Measurements from ENCODE around the gene CCDC194.

Gene CCDC194

DNA sequence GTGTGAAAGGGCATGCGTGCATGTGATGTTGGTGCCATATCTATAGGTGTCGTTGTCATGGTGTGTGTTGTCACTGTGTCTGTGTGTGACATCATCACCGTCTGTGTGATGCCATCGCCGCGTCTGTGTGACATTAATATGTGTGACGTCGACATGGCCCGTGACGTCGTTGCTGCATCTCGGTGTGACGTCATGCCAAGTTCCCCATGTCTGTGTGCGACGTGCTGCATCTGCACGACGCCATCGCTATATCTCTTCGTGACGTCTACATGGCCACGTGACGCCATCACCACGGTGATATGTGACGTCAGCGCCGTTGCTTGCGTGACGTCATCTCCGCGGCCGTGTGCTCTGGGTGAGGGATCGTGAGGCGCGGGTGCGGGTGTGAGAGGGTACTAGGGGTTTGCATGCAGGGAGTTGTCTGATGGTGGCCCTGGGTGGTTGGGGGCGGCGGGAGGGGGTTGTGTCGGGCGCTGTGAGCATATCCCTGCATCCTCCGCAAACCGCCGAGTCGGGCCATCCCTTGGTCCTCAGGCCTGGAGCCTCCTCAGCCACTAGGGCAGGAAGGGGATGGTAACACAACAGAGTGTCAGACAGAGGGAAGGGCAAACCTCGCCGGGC lies 42.1 kb downstream of the CCDC194 start:
- CTCF ChIA-PET, result interaction anchor here (1.0 to 1.7 kb wide), 2 partner anchors 32 to 37 kb away, joined by 3 to 5 read pairs; no protein-coding TSS in a partner anchor
- TF ChIP-seq CTCF (IDR thresholded peaks at IDR 0.05; ENCODE audit: control extremely low read depth, extremely low read depth, low read depth, missing control alignments), result no peak
- no peak for DNase-seq (ENCODE audit: extremely low spot score)
- POLR2A ChIA-PET, result no interaction called here

DNA sequence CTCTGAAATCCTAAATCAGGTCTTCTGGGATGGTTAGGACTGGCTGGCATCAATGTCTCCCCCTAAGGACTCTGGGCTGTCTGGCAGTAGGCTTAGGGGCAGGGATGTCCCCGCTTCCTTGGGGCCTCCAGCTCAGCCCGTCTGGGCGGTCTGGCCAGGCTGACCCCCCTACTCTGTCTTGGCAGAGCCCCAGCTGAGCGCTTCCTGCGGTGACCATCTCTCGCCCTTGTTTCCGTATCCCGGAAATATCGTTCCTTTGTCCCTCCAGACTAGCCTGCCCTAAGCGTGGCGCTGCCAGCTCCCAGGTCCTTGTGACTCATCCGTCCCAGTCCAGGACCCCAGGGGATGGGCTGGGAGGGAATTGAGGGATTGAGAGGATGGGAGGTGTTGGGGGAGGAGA lies 45.3 kb downstream of the CCDC194 start:
- TF ChIP-seq CTCF (IDR thresholded peaks at IDR 0.05; ENCODE audit: control extremely low read depth, extremely low read depth, low read depth, missing control alignments), result no peak
- CTCF ChIA-PET, result interaction anchor here (1.5 to 9.8 kb wide), 5 partner anchors 10 to 39 kb away, joined by 3 to 192 read pairs (median 5); no protein-coding TSS in a partner anchor
- no peak for DNase-seq (ENCODE audit: extremely low spot score)
- POLR2A ChIA-PET, result interaction anchor here (0.6 kb wide), 1 partner anchor 73 kb away, joined by 3 read pairs; no protein-coding TSS in a partner anchor

DNA sequence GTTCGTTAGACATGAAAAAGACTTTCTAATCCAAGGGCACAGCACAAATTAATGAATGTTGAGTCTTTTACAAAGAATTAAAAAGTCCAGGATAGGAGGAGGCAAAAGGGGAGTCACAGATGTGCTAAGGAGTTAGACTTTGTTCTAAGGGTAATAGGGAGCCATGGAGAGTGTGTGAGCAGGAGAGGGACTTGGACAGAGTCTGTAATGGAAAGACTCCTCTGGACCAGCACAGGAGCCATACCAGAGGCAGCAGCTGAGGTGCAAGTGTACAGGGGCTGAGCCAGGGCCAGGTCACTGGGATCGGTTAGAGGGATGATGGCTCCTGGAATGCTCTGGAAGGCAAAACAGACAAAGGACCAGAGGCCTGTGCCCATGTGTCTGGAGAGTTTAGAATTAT lies 46.1 kb downstream of the CCDC194 start:
- no peak for DNase-seq (ENCODE audit: extremely low spot score)
- CTCF ChIA-PET, result interaction anchor here (0.9 to 9.8 kb wide), 11 partner anchors 9 to 46 kb away, joined by 3 to 192 read pairs (median 4); partner anchors contain the start of gene CCDC194
- TF ChIP-seq CTCF (IDR thresholded peaks at IDR 0.05; ENCODE audit: control extremely low read depth, extremely low read depth, low read depth, missing control alignments), result no peak
- POLR2A ChIA-PET, result no interaction called here

DNA sequence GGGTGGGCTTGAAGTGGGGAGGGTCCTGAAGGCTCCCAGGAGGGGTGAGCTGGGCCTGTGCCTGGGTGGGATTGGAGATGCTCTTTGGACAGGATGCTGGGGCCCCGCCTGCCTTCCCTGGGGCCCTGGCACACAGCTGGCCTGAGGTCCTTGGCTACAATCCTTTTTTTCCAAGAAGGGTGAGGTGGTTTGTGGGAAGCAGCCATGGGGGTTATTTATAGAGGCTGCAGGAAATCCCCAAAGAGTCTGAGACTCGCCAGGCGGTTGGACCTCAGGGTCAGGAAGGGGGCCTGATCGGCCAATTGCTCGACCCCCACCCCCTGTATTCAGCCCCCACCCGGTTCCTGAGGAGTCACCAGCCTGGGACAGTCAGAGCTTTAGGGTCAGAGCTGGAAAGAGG lies 46.6 kb downstream of the CCDC194 start:
- POLR2A ChIA-PET, result no interaction called here

GRCh38 chr19:17346109-17346671 lies 47.8 kb downstream of the CCDC194 start:
- CTCF ChIA-PET, result interaction anchor here (0.9 to 9.8 kb wide), 14 partner anchors 11 to 119 kb away, joined by 3 to 192 read pairs (median 6); partner anchors contain the start of genes ANO8, BABAM1 and DDA1
- DNase-seq (ENCODE audit: extremely low spot score), result peak; percentile 89
- peak; percentile 95 for TF ChIP-seq CTCF (IDR thresholded peaks at IDR 0.05; ENCODE audit: control extremely low read depth, extremely low read depth, low read depth, missing control alignments)
- POLR2A ChIA-PET, result no interaction called here

More for the DNA sequence above, 46.6 kb downstream of the CCDC194 start:
- no peak for DNase-seq (ENCODE audit: extremely low spot score)
- TF ChIP-seq CTCF (IDR thresholded peaks at IDR 0.05; ENCODE audit: control extremely low read depth, extremely low read depth, low read depth, missing control alignments), result no peak
- CTCF ChIA-PET, result interaction anchor here (0.9 to 9.8 kb wide), 11 partner anchors 10 to 100 kb away, joined by 3 to 192 read pairs (median 4); partner anchors contain the start of gene CCDC194

DNA sequence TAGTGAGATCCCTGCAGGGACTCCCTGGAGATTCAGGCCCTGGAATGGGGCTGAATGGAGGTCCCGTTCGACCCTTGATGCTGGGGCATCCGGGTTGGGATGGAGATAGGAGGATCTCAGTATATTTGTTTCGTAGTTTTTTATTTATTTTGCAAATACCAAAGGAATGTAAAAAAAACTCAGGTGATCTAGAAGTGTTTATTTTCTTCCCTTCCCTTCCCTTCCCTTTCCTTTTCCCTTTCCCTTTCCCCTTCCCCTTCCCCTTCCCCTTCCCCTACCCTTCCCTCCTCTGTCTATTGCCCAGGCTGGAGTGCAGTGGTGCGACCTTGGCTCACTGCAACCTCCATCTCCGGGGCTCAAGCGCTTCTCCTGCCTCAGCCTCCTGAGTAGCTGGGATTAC lies 52.2 kb downstream of the CCDC194 start:
- CTCF ChIA-PET, result interaction anchor here (9.8 kb wide), 1 partner anchor 46 kb away, joined by 192 read pairs; no protein-coding TSS in a partner anchor
- POLR2A ChIA-PET, result no interaction called here
- DNase-seq (ENCODE audit: extremely low spot score), result no peak
- TF ChIP-seq CTCF (IDR thresholded peaks at IDR 0.05; ENCODE audit: control extremely low read depth, extremely low read depth, low read depth, missing control alignments), result no peak

All from GM10248 (cell line).